Activated T-cell treated with anti-CD3 and anti-CD28 coated beads, Interleukin-2, amount 50 U/mL, for 72 hours (primary cell): ENCODE data around the gene PRAMEF8. TPM values are rescaled to one million over a fixed set of nuclear protein-coding genes. Genes with fewer than 3 reads are reported as not detected.
"Not testable (repeated sequence)": the region's sequence is repeated elsewhere in the genome, so short reads cannot be mapped to it uniquely, and the experiment has no call there.

Experiments used
- ATAC-seq, 2 donors: fragments of 150-1000 bp; cut with Tn5 transposase; replicated peaks in 1 of 2; 2 replicates each; pipeline ENCODE4 v1.10.0; 2021; ENCODE audit warnings: moderate library complexity in 2 of 2, mild to moderate bottlenecking in 1 of 2
- DNase-seq, 2 donors: peaks; one replicate each; pipeline ENCODE4 v3.0.0; 2021 to 2022; ENCODE audit warnings: mixed read lengths in 1 of 2
- H3K27ac Mint-ChIP-seq: one replicate; pipeline ENCODE4 v1.8.0; 2022; ENCODE audit warnings: mild to moderate bottlenecking, moderate library complexity, mixed read lengths
- H3K27me3 Mint-ChIP-seq: one replicate; pipeline ENCODE4 v1.8.0; 2022; ENCODE audit warnings: low read depth, mixed read lengths
- H3K36me3 Mint-ChIP-seq, 2 donors: one replicate each; pipeline ENCODE4 v1.8.0; 2022; ENCODE audit warnings: mixed read lengths in 2 of 2, mild to moderate bottlenecking in 1 of 2; ENCODE audit not compliant: insufficient read depth in 2 of 2
- H3K4me1 Mint-ChIP-seq: one replicate; pipeline ENCODE4 v1.8.0; 2022; ENCODE audit warnings: low read depth, mixed read lengths
- H3K4me3 Mint-ChIP-seq, 2 donors: one replicate each; pipeline ENCODE4 v1.8.0; 2022; ENCODE audit warnings: mild to moderate bottlenecking in 2 of 2, mixed read lengths in 2 of 2, moderate library complexity in 2 of 2
- H3K9me3 Mint-ChIP-seq, 2 donors: one replicate each; pipeline ENCODE4 v1.8.0; 2022; ENCODE audit warnings: mixed read lengths in 2 of 2
- total RNA-seq, 2 donors: library from RNA; stranded (reverse); gene quantifications; one replicate each; pipeline ENCODE4 v1.2.3, GENCODE V29; 2022

Gene PRAMEF8
- total RNA-seq, 2 donors from 2014 or later, result not detected

GRCh38 chr1:13245841-13246553, 38.9 kb downstream of the PRAMEF8 start:
- not testable (repeated sequence) for H3K36me3 Mint-ChIP-seq, ATAC-seq, DNase-seq

DNA sequence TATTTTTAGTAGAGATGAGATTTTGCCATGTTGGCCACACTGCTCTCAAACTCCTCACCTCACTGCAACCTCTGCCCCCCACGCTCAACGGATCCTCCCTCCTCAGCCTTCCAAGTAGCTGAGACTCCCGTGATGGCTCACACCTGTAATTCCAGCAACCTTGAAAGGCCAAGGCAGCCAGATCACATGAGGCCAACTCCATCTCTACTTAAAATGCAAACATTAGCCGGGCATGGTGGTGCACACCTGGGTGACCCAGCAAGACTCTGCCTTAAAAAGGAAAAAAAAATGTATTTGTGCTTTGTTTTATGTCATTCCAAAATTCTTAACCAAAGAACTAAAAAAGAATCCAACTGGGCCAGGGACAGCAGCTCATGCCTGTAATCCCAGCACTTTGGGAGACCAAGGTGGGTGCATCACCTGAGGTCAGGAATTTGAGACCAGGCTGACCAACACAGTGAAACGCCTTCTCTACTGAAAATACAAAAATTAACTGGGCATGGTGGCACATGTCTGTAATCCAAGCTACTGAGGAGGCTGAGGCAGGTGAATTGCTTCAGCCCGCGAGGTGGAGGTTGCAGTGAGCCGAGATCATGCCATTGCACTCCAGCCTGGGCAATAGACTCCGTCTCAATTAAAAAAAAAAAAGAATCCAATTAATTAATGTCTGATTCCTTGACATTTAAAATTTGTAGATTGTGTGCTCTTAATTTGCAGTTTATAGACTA, 41.2 kb downstream of the PRAMEF8 start:
- not testable (repeated sequence) for DNase-seq, ATAC-seq, H3K9me3 Mint-ChIP-seq, H3K4me3 Mint-ChIP-seq, H3K27ac Mint-ChIP-seq, H3K27me3 Mint-ChIP-seq, H3K4me1 Mint-ChIP-seq, H3K36me3 Mint-ChIP-seq

More at GRCh38 chr1:13245841-13246553, 38.9 kb downstream of the PRAMEF8 start:
- not testable (repeated sequence) for H3K27ac Mint-ChIP-seq, H3K27me3 Mint-ChIP-seq, H3K4me1 Mint-ChIP-seq, H3K9me3 Mint-ChIP-seq, H3K4me3 Mint-ChIP-seq

DNA sequence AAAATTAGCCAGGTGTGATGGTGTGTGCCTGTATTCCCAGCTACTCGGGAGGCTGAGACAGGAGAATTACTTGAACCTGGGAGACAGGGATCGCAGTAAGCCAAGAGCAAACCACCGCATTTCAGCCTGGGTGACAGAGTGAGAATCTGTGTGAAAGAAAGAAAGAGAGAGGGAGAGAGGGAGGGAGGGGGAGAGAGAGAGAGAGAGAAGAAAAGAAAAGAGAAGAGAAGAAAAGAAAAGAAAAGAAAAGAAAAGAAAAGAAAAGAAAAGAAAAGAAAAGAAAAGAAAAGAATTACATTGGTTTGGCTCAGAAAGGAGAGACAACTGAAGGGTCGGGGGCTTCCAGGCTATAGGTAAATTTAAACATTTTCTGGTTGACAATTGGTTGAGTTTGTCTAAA, 45.3 kb downstream of the PRAMEF8 start:
- H3K27me3 Mint-ChIP-seq, H3K36me3 Mint-ChIP-seq, H3K4me1 Mint-ChIP-seq, ATAC-seq, H3K4me3 Mint-ChIP-seq, DNase-seq, H3K27ac Mint-ChIP-seq, H3K9me3 Mint-ChIP-seq: not testable (repeated sequence)

- not testable (repeated sequence) for H3K9me3 Mint-ChIP-seq, H3K36me3 Mint-ChIP-seq, H3K4me1 Mint-ChIP-seq, ATAC-seq, H3K27me3 Mint-ChIP-seq, H3K27ac Mint-ChIP-seq, H3K4me3 Mint-ChIP-seq, DNase-seq
Observed at GRCh38 chr1:13237572-13237971, 47.4 kb downstream of the PRAMEF8 start.

GRCh38 chr1:13234057-13234456, 50.9 kb downstream of the PRAMEF8 start:
- H3K4me3 Mint-ChIP-seq, H3K27ac Mint-ChIP-seq, H3K27me3 Mint-ChIP-seq, DNase-seq, H3K4me1 Mint-ChIP-seq, ATAC-seq, H3K36me3 Mint-ChIP-seq, H3K9me3 Mint-ChIP-seq: not testable (repeated sequence)

DNA sequence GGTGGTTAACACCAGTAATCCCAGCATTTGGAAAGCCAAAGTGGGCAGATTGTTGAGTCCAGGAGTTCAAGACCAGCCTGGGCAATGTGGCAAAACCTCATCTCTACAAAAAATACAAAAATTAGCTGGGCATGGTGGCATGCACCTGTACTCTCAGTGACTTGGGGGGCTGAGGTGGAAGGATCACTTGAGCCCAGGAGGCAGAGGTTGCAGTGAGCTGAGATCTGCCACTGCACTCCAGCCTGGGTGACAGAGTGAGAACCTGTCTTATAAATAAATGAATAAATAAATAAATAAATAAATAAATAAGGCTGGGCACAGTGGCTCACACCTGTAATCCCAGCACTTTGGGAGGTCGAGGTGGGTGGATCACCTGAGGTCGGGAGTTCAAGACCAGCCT, 52.9 kb downstream of the PRAMEF8 start:
- H3K4me1 Mint-ChIP-seq, H3K27me3 Mint-ChIP-seq, H3K9me3 Mint-ChIP-seq, ATAC-seq, H3K27ac Mint-ChIP-seq, DNase-seq, H3K36me3 Mint-ChIP-seq, H3K4me3 Mint-ChIP-seq: not testable (repeated sequence)

Other genes starting within 250 kb of the PRAMEF8 start
- gene PRAMEF27, start 228.6 kb downstream of the PRAMEF8 start, total RNA-seq, result not detected
- not detected for gene HNRNPCL3, start 224.4 kb downstream of the PRAMEF8 start, total RNA-seq
- gene PRAMEF25, start 214.4 kb downstream of the PRAMEF8 start, total RNA-seq, result not detected
- not detected for gene HNRNPCL2, start 168.3 kb downstream of the PRAMEF8 start, total RNA-seq
- gene PRAMEF26, start 129.1 kb downstream of the PRAMEF8 start, total RNA-seq, result not detected
- gene HNRNPCL4, start 119.5 kb downstream of the PRAMEF8 start, total RNA-seq, result not detected
- not detected for gene PRAMEF9, start 113.3 kb downstream of the PRAMEF8 start, total RNA-seq
- not detected for gene PRAMEF13, start 83.7 kb downstream of the PRAMEF8 start, total RNA-seq
- not detected for gene PRAMEF18, start 59.0 kb downstream of the PRAMEF8 start, total RNA-seq
- not detected for gene PRAMEF5, start 30.9 kb downstream of the PRAMEF8 start, total RNA-seq
- gene PRAMEF33, start 18.4 kb upstream of the PRAMEF8 start, total RNA-seq, result not detected
- gene PRAMEF15, start 30.4 kb upstream of the PRAMEF8 start, total RNA-seq, result not detected
- not detected for gene PRAMEF14, start 62.0 kb upstream of the PRAMEF8 start, total RNA-seq
- gene PRAMEF19, start 86.8 kb upstream of the PRAMEF8 start, total RNA-seq, result not detected
- not detected for gene PRAMEF17, start 104.5 kb upstream of the PRAMEF8 start, total RNA-seq
- not detected for gene PRAMEF20, start 125.3 kb upstream of the PRAMEF8 start, total RNA-seq
- not detected for gene LRRC38, start 228.9 kb upstream of the PRAMEF8 start, total RNA-seq